Activated gamma-delta T cell treated with anti-CD3 and anti-CD28 coated beads, Interleukin-2, amount 50 U/mL, for 16 hours (primary cell): Measurements from ENCODE around the gene ATP6V0A4.
"Not testable (repeated sequence)": the region's sequence is repeated elsewhere in the genome, so short reads cannot be mapped to it uniquely, and the experiment has no call there.

Experiments
- DNase-seq: peaks from one replicate; pipeline ENCODE4 v3.0.0-alpha.2; 2020; ENCODE audit warnings: low read depth

The ATP6V0A4 gene

GRCh38 chr7:138797715-138798320, at the start of gene ATP6V0A4, which contains the start of gene TMEM213:
TSS of gene ATP6V0A4 (minus strand) at chr7:138798196. CDS start at chr7:138771247, 26,949 bp downstream.
TSS of gene TMEM213 (plus strand) at chr7:138797994. CDS start at chr7:138798105, 111 bp downstream.
- no peak for DNase-seq

GRCh38 chr7:138845711-138846110, 47.7 kb upstream of the ATP6V0A4 start:
- DNase-seq = no peak

- DNase-seq = no peak
These were observed 45.9 kb upstream of the ATP6V0A4 start for GRCh38 chr7:138843632-138844580.

- no peak for DNase-seq
These were observed 44.1 kb upstream of the ATP6V0A4 start for GRCh38 chr7:138842111-138842510.

GRCh38 chr7:138838166-138838565, 40.2 kb upstream of the ATP6V0A4 start:
- no peak for DNase-seq

GRCh38 chr7:138837627-138838026, 39.6 kb upstream of the ATP6V0A4 start:
- DNase-seq = no peak

- DNase-seq = no peak
These were observed 37.1 kb upstream of the ATP6V0A4 start for GRCh38 chr7:138835087-138835486.

GRCh38 chr7:138834583-138834982, 36.6 kb upstream of the ATP6V0A4 start:
- DNase-seq = no peak

- no peak for DNase-seq
These were observed 35.6 kb upstream of the ATP6V0A4 start for GRCh38 chr7:138833596-138833995.

GRCh38 chr7:138832966-138833365, 35.0 kb upstream of the ATP6V0A4 start:
- DNase-seq = no peak

GRCh38 chr7:138829335-138829734, 31.3 kb upstream of the ATP6V0A4 start:
- DNase-seq = no peak

- DNase-seq = no peak
These were observed 30.3 kb upstream of the ATP6V0A4 start for GRCh38 chr7:138828302-138828701.

GRCh38 chr7:138825049-138825721, 27.2 kb upstream of the ATP6V0A4 start:
- no peak for DNase-seq

GRCh38 chr7:138822867-138823535, 25.0 kb upstream of the ATP6V0A4 start:
- no peak for DNase-seq

GRCh38 chr7:138821912-138822311, 23.9 kb upstream of the ATP6V0A4 start:
- DNase-seq = no peak

- no peak for DNase-seq
These were observed 21.6 kb upstream of the ATP6V0A4 start for GRCh38 chr7:138819625-138820024.

GRCh38 chr7:138816650-138817049, 18.7 kb upstream of the ATP6V0A4 start:
- DNase-seq = no peak

GRCh38 chr7:138814816-138815332, 16.9 kb upstream of the ATP6V0A4 start:
- DNase-seq = no peak

GRCh38 chr7:138813945-138814344, 15.9 kb upstream of the ATP6V0A4 start:
- DNase-seq = no peak

GRCh38 chr7:138811327-138811726, 13.3 kb upstream of the ATP6V0A4 start:
- not testable (repeated sequence) for DNase-seq

GRCh38 chr7:138809346-138809745, 11.3 kb upstream of the ATP6V0A4 start:
- no peak for DNase-seq

GRCh38 chr7:138804618-138805017, 6.6 kb upstream of the ATP6V0A4 start:
- no peak for DNase-seq
